Right lobe of liver (tissue), 6 donors: ENCODE data around the gene PCSK6. TPM values are rescaled to one million over a fixed set of nuclear protein-coding genes. Genes with fewer than 3 reads are reported as not detected.
"Not testable (repeated sequence)": the region's sequence is repeated elsewhere in the genome, so short reads cannot be mapped to it uniquely, and the experiment has no call there.

ENCODE experiments used
- ATAC-seq, 4 donors: fragments of 200-7000 bp; cut with Tn5 transposase; one replicate each; pipeline ENCODE4 v1.9.1; 2020; ENCODE audit warnings: mild to moderate bottlenecking in 4 of 4, moderate library complexity in 4 of 4
- DNase-seq, 3 donors: peaks; one replicate each; pipeline ENCODE4 v3.0.0-alpha.2; 2020
- H3K27ac ChIP-seq, 3 donors: fragments of 200-600 bp; one replicate each; pipeline ENCODE4 v1.8.0; 2022
- H3K27me3 ChIP-seq, 2 donors: fragments of 200-600 bp; one replicate each; pipeline ENCODE4 v1.8.0; 2022
- H3K36me3 ChIP-seq, 4 donors: fragments of 200-600 bp; sonication (generic) in 1 of 4; one replicate each; pipeline versions ENCODE4 v1.5.1 to v1.8.0; 2017 to 2022; ENCODE audit warnings: control low read depth in 1 of 4
- H3K4me1 ChIP-seq, 4 donors: fragments of 200-600 bp; sonication (generic) in 1 of 4; one replicate each; pipeline versions ENCODE4 v1.5.1 to v1.8.0; 2017 to 2022; ENCODE audit warnings: control low read depth in 1 of 4
- H3K4me3 ChIP-seq, 3 donors: fragments of 200-600 bp; one replicate each; pipeline ENCODE4 v1.8.0; 2022
- H3K9me3 ChIP-seq, 4 donors: fragments of 200-600 bp; sonication (generic) in 1 of 4; one replicate each; pipeline versions ENCODE4 v1.5.1 to v1.8.0; 2017 to 2022; ENCODE audit warnings: control low read depth in 1 of 4
- CTCF ChIP-seq, 4 donors: fragments of 200-600 bp in 3 of 4; fragments of 450-650 bp in 1 of 4; IDR thresholded peaks; one replicate each; pipeline versions ENCODE4 v1.5.1 to v1.8.0; 2016 to 2022; ENCODE audit warnings: antibody characterized with exemption in 4 of 4, mild to moderate bottlenecking in 2 of 4
- POLR2A ChIP-seq: fragments of 450-650 bp; IDR thresholded peaks from one replicate; pipeline ENCODE4 v1.6.1; 2017; ENCODE audit warnings: antibody characterized with exemption, mild to moderate bottlenecking
- WGBS: methylation state at CpG from one replicate; pipeline ENCODE4 v1.1.6; 2018; ENCODE audit warnings: low coverage, low lambda C conversion rate; ENCODE audit not compliant: insufficient coverage; ENCODE audit errors: missing lambda C conversion rate; 5-methylcytosine and 5-hydroxymethylcytosine counted together
- intact Hi-C, 2 donors: fragments of 100-400 bp; cut with DNase I; formaldehyde crosslinking; loops; one replicate each; pipeline versions ENCODE4 v1.11.2 to v1.14.1; 2022
- total RNA-seq, 6 experiments: library from RNA; depleted of rRNA in 2 of 6; stranded (reverse); fragments of >200 nt in 2 of 6; fragmentation: NEBNext Ultra II Directional in 3 of 6; extraction: Animal tissue kit (Norgen Biotek cat#: 25700) in 3 of 6; gene quantifications; one replicate each; pipeline versions ENCODE4 v1.1.0 to v1.2.4, GENCODE V29; 2016 to 2023
- donor health status: DM: no; HTN: yes; CAD: no.
- donor health status: DM: no; HTN: no; CAD: no.
- donor health status: DM: no; HTN: no; CAD: no.
- donor health status: DM: no; HTN: yes; CAD: no.
- donor health status: DM: no; HTN: yes; CAD: no.

Gene PCSK6
- total RNA-seq, 6 experiments from 2014 or later, result 165 to 218 (median 207) TPM

GRCh38 chr15:101378879-101379278, 110.6 kb downstream of the PCSK6 start:
- DNase-seq (peak in 2 of 3 donors; percentile 37 to 40), ATAC-seq (no peak)
- Histone ChIP-seq H3K36me3 (peaks cover 0 to 24% (median 11%) of the 10 kb centered on the region in 4 donors), H3K4me1 (peaks cover 0 to 54% (median 16%) of the 10 kb centered on the region in 4 donors), H3K4me3 (no peak overlapping the region), H3K27ac (no peak overlapping the region), H3K27me3 (no peaks in the 10 kb centered on the region), H3K9me3 (no peaks in the 10 kb centered on the region)
- TF ChIP-seq POLR2A (no peak), CTCF (IDR thresholded peaks at IDR 0.05) (no peak)
- intact Hi-C loops, result no loop called here
- WGBS, result 100% methylated on average over 2 of the region's 13 CpGs

- DNase-seq, result peak in 2 of 3 donors; percentile 26 to 34
- ATAC-seq, result no peak
- Histone ChIP-seq H3K4me1 (peaks cover 0 to 47% (median 14%) of the 10 kb centered on the region in 4 donors), H3K27ac (no peak overlapping the region), H3K27me3 (no peaks in the 10 kb centered on the region), H3K4me3 (no peak overlapping the region), H3K9me3 (no peaks in the 10 kb centered on the region), H3K36me3 (peaks cover 0 to 23% (median 11%) of the 10 kb centered on the region in 4 donors)
- intact Hi-C loops, result no loop called here
- 85% methylated on average over 7 of the region's 10 CpGs for WGBS
- TF ChIP-seq POLR2A (no peak), CTCF (IDR thresholded peaks at IDR 0.05) (no peak)
Observed at GRCh38 chr15:101378171-101378755, 111.2 kb downstream of the PCSK6 start.

- intact Hi-C loops, result no loop called here
- ATAC-seq (peak; percentile 66 to 90 (median 84)), DNase-seq (peak; percentile 66 to 89 (median 81))
- H3K4me3 ChIP-seq, result no peak overlapping the region
- peak overlapping the region in 1 of 3 donors; percentile 56 for H3K27ac ChIP-seq
- no peak for TF ChIP-seq POLR2A
- no peak for TF ChIP-seq CTCF (IDR thresholded peaks at IDR 0.05)
- no peaks in the 10 kb centered on the region for H3K27me3 ChIP-seq
- peaks cover 0 to 33% (median 11%) of the 10 kb centered on the region in 4 donors for H3K4me1 ChIP-seq
- H3K36me3 ChIP-seq, result peaks cover 0 to 29% (median 15%) of the 10 kb centered on the region in 4 donors
- WGBS, result 31% methylated on average over 4 of the region's 14 CpGs
- H3K9me3 ChIP-seq, result no peaks in the 10 kb centered on the region
Observed at GRCh38 chr15:101376615-101377395, 112.7 kb downstream of the PCSK6 start.

GRCh38 chr15:101375006-101375405, 114.5 kb downstream of the PCSK6 start:
- peak in 1 of 4 donors; percentile 3 for ATAC-seq

GRCh38 chr15:101374326-101374725, 115.2 kb downstream of the PCSK6 start:
- H3K4me1 ChIP-seq, result peaks cover 0 to 32% (median 9%) of the 10 kb centered on the region in 4 donors
- no peak overlapping the region for H3K4me3 ChIP-seq
- H3K27me3 ChIP-seq, result no peaks in the 10 kb centered on the region
- H3K9me3 ChIP-seq, result no peaks in the 10 kb centered on the region
- intact Hi-C loops, result no loop called here
- no peak for DNase-seq
- TF ChIP-seq POLR2A, result no peak
- no peak for TF ChIP-seq CTCF (IDR thresholded peaks at IDR 0.05)
- WGBS, result 56% methylated on average over 2 of the region's 6 CpGs
- H3K36me3 ChIP-seq, result peaks cover 0 to 28% (median 11%) of the 10 kb centered on the region in 4 donors
- no peak overlapping the region for H3K27ac ChIP-seq
- no peak for ATAC-seq

More at GRCh38 chr15:101375006-101375405, 114.5 kb downstream of the PCSK6 start:
- H3K9me3 ChIP-seq, H3K27me3 ChIP-seq, H3K27ac ChIP-seq, intact Hi-C loops, H3K4me3 ChIP-seq: not testable (repeated sequence)
- peaks cover 0 to 32% (median 9%) of the 10 kb centered on the region in 4 donors for H3K4me1 ChIP-seq
- H3K36me3 ChIP-seq, result peaks cover 0 to 28% (median 12%) of the 10 kb centered on the region in 4 donors
- peak in 2 of 3 donors; percentile 52 to 58 for DNase-seq
- WGBS, result 51% methylated on average over 9 of the region's 15 CpGs
